GM19452 (cell line): ENCODE data around the gene GRIK1.

ENCODE experiments used
- ATAC-seq: cut with Tn5 transposase; IDR thresholded peaks from one replicate; pipeline ENCODE4 v1.9.1; 2021; ENCODE audit not compliant: unreplicated experiment

Gene GRIK1

DNA sequence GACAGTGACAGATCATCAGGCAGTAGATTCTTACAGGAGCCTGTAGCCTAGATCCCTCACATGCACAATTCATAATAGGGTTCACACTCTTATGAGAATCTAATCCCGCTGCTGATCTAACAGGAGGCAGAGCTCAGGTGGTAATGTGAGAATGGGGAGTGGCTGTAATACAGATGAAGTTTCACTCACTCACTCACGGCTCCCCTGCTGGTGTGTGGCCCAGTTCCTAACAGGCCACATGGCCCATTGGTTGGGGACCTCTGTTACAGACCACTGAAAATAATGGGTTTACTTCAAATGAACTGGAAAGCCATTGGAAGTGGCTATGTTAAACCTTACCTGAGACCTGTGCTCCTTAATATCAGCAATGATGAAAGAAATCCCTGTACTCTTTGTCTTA, 151.0 kb downstream of the GRIK1 start:
- ATAC-seq, result no peak

DNA sequence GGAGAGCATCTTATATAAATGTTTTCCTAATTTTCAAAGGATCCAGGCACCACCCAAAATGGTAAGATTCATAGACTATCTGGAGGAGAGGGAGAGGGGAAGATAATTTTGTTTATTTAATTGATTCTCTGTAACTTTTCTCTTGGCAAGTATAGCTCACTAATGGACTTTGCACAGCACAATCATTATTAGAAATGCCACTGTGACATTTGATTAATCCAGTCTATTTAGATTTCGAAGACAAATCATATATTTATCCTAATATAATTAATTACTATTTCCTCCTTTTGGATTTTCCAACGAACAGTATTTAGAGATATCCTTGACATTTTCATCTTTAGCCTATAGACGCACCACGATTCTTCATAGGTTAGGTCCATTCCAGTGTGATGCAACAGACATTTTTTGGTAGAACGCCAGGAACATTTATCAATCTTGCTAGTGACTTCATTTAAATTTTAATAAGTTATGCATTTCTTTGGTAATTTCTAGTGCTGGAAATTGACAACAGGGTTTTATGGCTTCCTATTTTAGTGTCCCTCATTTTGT, 152.4 kb downstream of the GRIK1 start:
- ATAC-seq, result no peak

DNA sequence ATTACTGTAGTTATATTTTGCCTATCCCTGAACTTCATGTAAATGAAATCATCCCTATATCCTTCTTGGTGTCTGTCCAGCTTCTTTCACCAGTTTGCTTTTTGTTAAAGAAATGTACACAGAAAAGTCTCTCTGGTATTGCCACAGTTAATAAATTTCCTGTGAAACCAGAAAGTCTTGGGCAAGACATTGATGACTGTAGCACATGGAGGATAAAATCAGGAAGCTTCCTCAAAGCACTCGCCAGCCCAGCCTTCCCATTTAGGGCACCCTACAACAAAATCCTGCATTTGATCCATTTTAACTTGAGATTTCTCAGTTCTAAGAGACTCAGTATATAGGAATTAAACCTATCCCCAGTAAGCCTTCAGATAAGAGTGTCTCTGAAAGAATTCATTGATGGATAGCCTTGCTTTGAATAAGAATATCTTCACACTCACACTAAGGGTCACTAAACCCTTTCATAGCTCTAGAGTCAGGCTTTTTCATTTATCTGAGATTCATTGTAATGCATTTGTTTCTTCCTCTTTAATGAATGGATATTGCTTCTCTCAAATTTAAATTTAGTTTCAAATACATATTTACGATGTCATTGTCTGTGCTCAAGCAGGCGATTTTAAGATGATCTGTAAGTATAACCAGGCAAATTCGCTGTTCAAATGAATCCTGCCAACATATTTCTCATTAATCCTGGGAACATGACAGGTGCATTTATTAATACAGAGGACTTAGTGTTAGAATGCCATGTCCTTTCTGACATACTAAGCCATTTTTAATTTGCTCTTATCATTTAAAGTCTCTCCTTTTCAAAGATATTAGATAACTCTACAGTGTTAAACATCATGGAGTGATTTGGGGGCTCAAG, 153.1 kb downstream of the GRIK1 start:
- ATAC-seq, result no peak

DNA sequence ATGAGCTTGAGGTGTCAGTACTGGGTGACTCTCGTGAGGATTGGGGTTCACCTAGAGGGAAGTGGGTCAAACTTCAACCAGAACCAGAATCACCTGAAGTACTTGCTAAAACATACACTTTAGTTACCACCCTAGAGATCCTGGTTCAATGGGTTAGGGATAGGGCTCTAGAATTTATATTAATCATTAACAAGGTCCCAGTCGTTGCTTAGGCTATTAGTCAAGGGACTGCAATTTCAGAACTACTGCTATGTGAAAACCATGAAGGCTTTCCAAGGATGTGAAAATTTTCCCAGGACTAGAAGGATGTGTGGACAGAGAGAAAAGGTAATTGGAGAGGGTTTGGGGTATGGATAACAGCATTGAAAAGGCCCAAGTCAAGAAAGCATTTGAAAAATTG, 162.6 kb downstream of the GRIK1 start:
- ATAC-seq, result no peak

DNA sequence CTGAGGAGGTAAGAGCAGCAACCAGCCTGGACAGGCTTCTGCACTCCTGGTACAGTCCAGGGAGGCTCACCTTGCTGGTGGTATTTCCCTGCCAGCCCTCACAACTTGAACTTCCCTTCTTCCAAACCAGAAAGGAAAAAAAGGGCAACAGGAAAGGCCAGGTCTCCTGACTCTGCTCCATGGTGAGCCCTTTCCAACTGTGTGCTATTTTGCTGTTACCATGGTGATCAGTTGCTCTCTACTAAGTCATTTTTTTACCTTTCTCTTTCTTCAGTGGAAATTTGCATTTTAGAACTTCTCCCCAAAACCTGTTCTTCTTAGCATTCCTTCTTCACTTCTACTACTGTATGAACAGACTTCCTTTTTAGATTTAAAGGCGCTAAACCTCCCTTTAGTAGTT, 164.3 kb downstream of the GRIK1 start:
- no peak for ATAC-seq

DNA sequence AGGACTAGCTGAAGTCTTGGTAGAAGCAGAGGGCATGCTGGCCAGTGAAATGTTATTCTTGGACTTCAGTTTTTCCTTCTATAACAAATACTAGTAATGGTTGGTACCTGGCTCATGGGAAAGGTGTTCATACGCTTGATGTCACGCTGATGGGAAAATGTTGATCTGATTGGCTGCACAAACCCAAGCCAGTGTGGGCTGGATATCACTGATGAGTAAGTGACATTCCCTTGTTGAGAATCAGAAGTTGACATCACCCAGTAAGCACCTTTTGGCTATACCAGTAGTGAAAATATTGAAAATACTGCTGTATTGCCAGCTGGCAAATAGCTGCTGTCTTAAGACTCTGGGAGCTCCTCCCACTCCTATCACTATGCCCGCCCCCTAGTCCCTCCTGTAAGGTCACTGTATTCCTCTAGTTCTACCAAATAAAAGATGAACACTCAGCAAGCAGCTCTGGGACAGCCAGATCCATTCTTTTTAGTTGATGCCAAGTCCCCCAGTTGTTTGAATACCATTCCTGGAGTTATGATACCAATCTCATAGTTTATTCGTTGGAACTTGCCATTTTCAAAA, 168.2 kb downstream of the GRIK1 start:
- ATAC-seq, result no peak

DNA sequence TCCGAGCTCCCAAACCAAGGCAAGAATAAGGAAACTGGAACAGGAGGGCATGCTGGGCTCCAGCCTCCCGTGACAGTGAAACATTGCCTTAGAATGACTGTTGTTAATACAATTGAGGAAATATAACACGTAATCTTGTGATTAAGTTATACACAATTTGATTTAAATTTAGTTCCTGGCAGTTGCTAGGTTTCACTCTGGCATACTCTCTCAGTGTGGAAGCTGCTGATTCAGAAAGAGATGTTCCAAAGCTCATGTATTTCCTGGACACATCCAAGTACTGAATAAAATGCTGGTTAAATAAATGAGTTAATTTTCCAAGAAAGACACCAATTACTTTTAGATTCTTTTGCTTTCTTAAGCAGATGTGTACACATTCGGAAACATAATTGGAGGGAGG, 176.1 kb downstream of the GRIK1 start:
- ATAC-seq, result no peak

DNA sequence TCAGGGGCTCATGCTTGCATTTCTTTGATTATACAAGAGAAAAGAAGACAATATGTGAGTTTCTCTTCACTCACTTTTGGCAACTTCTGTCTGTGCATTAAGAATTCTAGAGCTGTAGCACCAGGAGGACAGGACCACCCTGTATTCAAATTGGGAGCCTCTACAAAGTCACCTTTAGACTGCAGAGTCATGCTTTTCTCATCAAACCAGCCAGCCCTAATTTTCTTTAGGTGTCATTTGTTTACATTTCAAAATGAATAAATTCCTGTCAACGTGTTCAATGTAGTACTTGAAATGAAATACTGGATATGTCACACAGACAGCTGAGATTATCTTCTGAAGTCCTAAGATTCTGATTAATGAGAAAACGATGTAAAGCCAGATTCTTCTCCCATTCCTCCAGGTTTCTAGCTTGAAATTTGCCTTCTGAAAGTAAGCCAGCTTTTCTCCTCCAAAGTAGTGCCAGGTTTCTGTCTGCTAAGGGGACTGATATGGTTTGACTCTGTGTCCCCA, 177.2 kb downstream of the GRIK1 start:
- no peak for ATAC-seq

DNA sequence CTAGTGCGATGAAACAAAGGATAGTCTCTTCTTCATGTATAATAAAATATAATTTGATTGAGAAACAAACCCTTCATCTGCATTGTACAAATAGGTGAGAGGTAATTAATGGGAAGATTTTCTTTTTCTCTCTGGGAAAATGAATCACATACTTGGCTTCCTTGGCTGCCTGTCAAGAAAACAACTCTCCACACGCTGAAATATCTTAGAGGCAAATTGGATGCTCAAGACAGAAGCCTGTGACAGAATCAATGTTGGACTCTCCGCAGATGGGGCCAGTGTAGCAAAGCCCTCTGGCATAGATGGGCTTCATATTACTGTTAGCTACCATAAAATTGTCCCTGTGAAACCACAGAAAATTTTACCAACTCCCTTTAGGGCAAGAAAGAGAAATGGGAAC, 186.6 kb downstream of the GRIK1 start:
- ATAC-seq, result no peak

DNA sequence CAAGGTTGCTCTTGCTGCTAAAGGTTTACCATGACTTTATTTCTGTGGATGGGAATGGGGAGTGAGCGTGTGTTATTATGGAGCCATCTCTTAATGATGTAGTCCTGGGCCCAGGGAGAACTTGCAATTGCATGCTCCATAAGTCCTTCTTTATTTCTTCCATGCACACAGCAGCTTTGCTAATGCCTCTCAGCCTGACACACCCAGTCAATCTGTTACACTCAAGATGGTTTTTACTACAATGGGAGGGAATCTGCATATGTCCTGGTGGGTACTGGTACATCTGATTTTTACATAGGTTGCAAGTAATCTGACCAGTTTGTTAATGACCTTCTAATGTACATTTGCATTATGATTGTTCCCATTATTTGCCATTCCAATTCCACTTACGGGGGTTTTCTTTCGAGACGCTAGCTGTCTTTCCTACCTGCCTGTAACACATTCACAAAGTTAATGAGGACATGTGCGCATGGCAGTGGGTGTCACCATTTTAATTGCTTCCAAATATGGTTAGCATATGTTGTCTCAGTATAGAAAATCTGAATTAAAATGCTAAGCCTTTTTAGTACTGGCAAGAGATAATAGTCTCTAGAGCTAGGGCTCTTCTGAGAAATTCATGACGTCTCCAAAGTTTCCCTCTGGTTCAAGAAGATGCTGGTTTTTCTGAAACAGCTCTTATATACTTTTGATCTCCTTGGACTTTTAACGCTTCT, 188.2 kb downstream of the GRIK1 start:
- ATAC-seq, result no peak

DNA sequence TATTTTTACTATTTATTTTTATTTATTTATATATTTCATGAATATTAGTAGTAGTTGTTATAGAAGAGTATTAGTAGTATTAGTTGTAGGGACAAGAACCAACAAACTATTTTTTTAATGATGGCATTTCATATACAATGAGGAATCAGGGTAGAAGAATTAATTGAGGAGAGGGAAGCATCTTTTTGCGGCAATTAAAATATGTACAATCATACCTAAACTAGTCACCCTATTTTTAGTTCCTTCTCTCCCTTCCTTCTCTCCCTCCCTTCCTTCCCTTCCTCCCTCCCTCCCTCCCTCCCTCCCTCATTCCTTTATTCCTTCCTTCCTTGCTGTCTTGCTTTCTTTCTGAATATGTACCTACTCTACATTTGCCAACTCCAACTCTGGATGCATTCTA, 189.8 kb downstream of the GRIK1 start:
- ATAC-seq, result no peak

DNA sequence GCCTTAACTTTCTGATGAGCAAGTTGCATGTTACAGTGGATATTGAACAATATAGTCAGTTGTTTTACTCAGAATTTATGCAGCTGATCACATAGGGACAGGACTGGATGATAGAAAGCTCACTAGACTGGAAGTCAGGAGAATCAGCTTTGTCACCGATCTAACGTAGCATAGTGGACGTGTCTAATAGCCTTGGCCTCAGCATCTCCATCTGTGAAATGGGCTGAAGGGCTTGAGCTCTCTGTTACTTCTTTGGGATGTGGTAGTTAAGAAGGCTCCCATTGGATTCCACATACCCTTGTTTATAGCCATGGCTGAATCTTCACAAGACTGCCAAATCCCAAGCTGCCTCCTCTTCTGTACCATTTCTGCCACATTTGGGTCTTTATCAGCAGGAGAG, 190.6 kb downstream of the GRIK1 start:
- ATAC-seq, result no peak

DNA sequence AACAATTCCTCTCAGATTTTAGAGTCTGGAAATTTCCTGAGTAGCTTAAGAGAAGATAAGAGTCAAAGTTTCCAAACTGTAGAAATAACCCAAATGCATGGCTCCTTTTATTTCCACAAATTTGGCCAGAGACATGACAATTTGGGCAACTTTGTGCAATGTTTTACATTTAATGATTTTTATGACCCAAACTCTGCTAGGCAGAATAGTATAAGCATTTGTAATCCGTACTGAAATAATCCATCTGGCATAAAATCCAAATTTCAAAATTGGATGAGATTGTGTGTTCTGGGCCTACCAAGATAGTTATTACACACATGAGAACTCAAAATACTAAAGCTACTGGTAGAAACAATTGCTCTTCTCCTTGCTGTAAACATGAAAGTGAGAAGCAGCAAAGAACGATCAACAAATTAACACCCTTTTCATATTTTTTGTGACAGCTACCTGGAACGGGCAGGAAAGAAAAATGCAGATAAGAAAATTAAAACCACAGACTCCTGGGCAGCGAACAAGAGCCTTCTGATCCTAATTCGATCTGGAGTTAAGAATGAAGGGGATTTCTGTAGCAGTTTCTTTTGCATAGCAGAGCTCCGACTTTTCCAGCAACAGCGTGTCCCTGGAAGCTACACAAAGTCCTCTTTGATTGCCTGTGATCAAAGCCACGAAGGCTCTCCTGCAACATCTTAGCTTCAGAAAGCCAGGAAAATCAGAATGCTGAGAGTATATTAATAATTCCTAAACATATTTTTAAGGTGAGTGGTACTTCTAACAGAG, 191.2 kb downstream of the GRIK1 start:
- ATAC-seq, result no peak

DNA sequence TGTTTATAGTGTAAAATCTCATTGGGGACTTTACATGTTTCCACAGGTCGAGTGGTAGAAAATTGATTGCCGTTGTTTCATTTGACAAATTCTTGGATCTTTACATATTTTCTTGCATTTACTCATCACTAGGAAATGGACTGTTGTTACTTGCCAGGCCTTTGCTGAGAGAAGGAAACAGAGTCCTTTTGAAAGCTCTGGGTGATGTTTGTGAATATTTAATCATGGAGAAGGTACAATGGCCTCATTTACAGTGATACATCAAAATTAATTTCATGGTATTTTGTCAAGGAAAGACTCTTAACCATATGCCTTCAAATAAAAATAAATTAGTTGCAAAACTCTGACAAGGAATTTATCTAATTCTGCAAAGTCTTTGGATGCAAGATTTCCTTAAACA, 198.0 kb downstream of the GRIK1 start:
- no peak for ATAC-seq

DNA sequence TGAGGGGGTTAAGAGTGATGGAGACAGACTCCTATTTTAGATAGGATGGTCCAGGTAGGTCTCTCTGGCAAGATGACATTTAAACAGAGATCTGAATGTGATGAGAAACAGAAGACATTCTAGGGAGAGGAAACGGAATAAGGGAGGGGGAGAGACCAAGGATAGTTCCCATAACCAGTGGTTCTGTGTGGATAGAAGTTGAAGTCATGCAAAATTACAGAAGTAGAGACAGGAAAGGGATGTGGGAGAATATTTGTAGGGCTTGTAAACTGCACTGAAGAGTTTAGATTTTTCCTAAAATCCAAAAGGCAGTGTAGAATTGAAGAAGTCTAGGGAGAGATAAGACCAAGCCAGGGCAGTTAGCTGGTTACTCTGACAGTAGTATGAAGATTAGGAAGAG, 200.6 kb downstream of the GRIK1 start:
- no peak for ATAC-seq

DNA sequence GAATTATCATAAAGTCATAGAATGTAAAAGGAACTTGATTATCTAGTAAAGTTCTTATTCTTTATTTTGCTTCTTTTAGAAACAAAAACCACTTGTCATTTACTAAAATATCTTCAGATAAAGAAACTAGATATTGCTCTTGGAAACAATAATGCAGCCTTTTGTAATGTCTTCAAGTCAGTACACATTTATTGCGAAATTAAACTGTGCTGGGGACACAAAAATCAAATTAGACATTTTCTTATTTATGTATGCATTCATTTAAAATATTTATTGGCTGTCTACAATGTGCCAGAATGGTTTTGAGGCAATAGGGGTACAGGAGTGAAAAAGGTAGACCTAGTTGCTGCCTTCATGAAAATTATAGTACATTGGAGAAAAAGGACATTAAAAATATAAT, 201.1 kb downstream of the GRIK1 start:
- ATAC-seq, result no peak

DNA sequence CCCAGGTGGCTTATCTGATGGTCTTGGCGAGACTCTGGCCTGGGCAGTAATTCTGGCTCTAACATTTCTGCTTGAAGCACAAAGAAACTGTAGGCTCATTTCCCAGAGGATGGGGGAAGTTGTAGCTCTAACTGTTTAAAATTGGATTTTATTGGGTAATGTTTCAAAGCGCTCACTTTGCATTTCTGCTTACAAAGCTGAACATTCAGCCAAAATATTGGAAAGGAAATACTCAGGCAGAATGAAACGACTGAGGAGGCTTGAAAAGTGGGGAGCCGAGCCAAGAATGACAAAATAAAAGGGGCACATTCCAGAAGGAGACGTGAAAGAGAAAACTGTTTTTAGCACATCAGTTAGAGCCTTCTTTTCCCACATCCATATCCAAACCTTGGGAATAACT, 202.6 kb downstream of the GRIK1 start:
- no peak for ATAC-seq

DNA sequence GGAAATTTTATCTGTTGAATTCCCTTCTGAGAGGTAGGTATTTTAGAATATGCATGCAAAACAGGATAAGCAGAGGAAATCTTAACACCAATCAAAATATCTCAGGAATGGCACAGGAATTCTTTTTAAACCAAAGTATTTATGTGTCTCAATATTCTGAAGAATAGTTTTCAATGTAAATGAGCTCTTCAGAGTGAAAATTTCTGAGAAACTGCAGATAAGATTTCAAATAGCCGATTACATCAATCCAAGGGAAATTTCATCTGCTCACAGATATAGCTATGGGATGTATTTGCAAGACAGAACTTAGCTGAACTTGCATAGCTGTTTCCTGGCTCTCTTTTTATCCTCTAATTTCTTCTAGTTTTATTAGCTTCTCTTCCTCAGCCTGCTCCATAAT, 209.5 kb downstream of the GRIK1 start:
- ATAC-seq, result no peak

DNA sequence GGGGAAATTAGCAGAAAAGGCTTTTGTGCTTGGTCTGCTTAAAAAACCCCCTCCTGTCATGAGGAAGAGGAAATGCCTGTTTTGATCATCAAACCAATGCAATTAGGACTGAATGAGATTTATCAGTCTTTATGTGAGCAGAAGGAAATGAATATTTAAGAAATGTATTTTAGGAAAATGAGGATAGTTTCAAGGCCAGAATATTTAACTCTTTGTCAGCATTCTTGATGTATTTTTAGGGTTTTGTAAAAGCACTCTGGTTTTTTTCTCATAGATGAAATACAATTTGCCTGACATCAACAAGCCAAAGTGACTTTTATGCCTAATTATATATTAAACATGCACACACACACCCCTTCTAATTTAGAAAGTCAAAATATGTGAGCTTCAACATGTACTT, 213.8 kb downstream of the GRIK1 start:
- no peak for ATAC-seq

DNA sequence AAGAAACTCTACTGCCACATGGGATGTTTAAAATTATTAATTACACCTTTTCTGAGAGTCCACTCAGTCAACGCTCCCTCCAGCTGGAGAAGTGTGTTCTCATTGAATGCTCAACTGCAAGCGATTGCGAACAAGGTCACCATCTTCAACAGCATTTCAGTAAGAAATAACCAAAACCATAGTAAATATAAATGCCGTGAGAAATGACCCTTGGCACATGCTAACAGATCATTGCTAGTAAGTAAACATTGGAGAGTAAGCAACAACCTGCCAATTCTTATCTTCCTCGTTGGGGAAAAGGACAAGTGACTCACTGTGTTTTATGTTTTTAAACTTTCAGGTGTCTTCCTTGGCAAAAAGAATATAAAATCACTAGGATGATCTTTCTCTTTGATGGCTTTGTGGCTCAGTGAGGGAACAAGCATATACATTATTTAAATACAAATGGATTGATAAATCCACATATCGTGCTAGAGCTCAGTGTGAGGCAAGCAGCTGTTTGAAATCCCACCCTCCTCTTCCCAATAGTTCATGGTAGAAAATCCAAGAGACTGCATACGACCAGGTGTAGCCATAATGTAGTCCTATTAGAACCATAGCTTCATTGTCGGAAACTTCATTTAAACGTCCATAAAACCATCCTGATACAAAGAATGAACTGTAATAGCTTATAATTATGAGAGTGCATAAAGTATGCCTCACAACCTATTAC, 214.6 kb downstream of the GRIK1 start:
- ATAC-seq, result no peak
